H1 (cell line): Measurements from ENCODE around the gene SLC13A5. TPM values are rescaled to one million over a fixed set of nuclear protein-coding genes. Genes with fewer than 3 reads are reported as not detected.

ENCODE experiments used
- CTCF ChIA-PET: fragments of 300-600 bp; sonication (Branson Sonifier 250); formaldehyde crosslinking; loops from one replicate; lab custom pipeline; 2021; ENCODE audit not compliant: partially characterized antibody; lab: Charles Lee
- POLR2A ChIA-PET: fragments of 300-600 bp; sonication (Branson Sonifier 250); formaldehyde crosslinking; loops from one replicate; lab custom pipeline; 2021; ENCODE audit warnings: inconsistent platforms; ENCODE audit not compliant: partially characterized antibody; lab: Charles Lee
- DNase-seq, 2 experiments: peaks; one replicate each; pipeline versions ENCODE4 v3.0.0 to v3.0.0-alpha.2; 2010 to 2022; ENCODE audit warnings: low spot score in 2 of 2, low read depth in 1 of 2, mixed read lengths in 1 of 2
- FAIRE-seq: peaks from 2 replicates; lab custom pipeline; 2011; peaks lifted over from hg19 to GRCh38; lab: Jason Lieb, UNC
- H2AFZ ChIP-seq: 2 replicates; pipeline ENCODE4 v1.8.1; 2012; ENCODE audit warnings: low read length, inconsistent platforms
- H2AK5ac ChIP-seq: 2 replicates; pipeline ENCODE4 v1.6.1; 2013; ENCODE audit warnings: low read depth, low read length
- H2BK120ac ChIP-seq: replicated peaks from 2 replicates; pipeline ENCODE3; 2013; ENCODE audit warnings: low read depth, low read length, inconsistent platforms
- H2BK12ac ChIP-seq: 2 replicates; pipeline ENCODE4 v1.6.1; 2013; ENCODE audit warnings: low read depth, low read length
- H2BK15ac ChIP-seq: 2 replicates; pipeline ENCODE4 v1.6.1; 2013; ENCODE audit warnings: low read length
- H2BK20ac ChIP-seq: 2 replicates; pipeline ENCODE4 v1.6.1; 2013; ENCODE audit warnings: low read length
- H2BK5ac ChIP-seq: 2 replicates; pipeline ENCODE4 v1.6.1; 2013; ENCODE audit warnings: low read depth, low read length
- H3K14ac ChIP-seq: 2 replicates; pipeline ENCODE4 v1.6.1; 2013; ENCODE audit warnings: inconsistent platforms; ENCODE audit not compliant: insufficient read length
- H3K18ac ChIP-seq: 2 replicates; pipeline ENCODE4 v1.6.1; 2013; ENCODE audit warnings: low read length; ENCODE audit errors: extremely low read depth
- H3K23ac ChIP-seq: 2 replicates; pipeline ENCODE4 v1.6.1; 2013; ENCODE audit warnings: inconsistent platforms; ENCODE audit not compliant: insufficient read length
- H3K23me2 ChIP-seq: 2 replicates; pipeline ENCODE4 v1.6.1; 2013; ENCODE audit warnings: low read depth, low read length
- H3K27ac ChIP-seq: 2 replicates; pipeline ENCODE4 v1.6.1; 2011; ENCODE audit warnings: low read depth, low read length, inconsistent platforms
- H3K27me3 ChIP-seq, 4 experiments: replicated peaks in 1 of 4; 1 replicate in 1 of 4; 2 replicates in 3 of 4; pipeline versions ENCODE4 v1.6.1 to v1.8.1; 2011 to 2013; ENCODE audit warnings: low read length in 3 of 4, mild to moderate bottlenecking in 3 of 4, inconsistent platforms in 2 of 4, mixed read lengths in 2 of 4, moderate library complexity in 1 of 4; ENCODE audit not compliant: control insufficient read depth in 3 of 4, insufficient read depth in 3 of 4; ENCODE audit errors: extremely low read depth in 1 of 4
- H3K36me3 ChIP-seq, 4 experiments: 2 replicates each; pipeline versions ENCODE4 v1.6.1 to v1.8.1; 2011 to 2013; ENCODE audit warnings: mild to moderate bottlenecking in 4 of 4, low read length in 3 of 4, moderate library complexity in 2 of 4, control low read depth in 1 of 4, inconsistent platforms in 1 of 4; ENCODE audit not compliant: insufficient read depth in 4 of 4, control insufficient read depth in 2 of 4
- H3K4ac ChIP-seq: replicated peaks from 2 replicates; pipeline ENCODE3; 2013; ENCODE audit warnings: low read length, low read depth, mixed read lengths, inconsistent platforms; ENCODE audit not compliant: insufficient read length
- H3K4me1 ChIP-seq, 4 experiments: replicated peaks in 1 of 4; 1 replicate in 1 of 4; 2 replicates in 3 of 4; pipeline versions ENCODE4 v1.6.1 to v1.8.1; 2011 to 2013; ENCODE audit warnings: low read length in 3 of 4, inconsistent platforms in 2 of 4, mixed read lengths in 1 of 4; ENCODE audit not compliant: insufficient read depth in 4 of 4, control insufficient read depth in 3 of 4
- H3K4me2 ChIP-seq, 2 experiments: 2 replicates each; pipeline versions ENCODE4 v1.6.1 to v1.8.1; 2011 to 2013; ENCODE audit warnings: low read depth in 2 of 2, low read length in 2 of 2, control low read depth in 1 of 2, inconsistent platforms in 1 of 2, mild to moderate bottlenecking in 1 of 2; ENCODE audit not compliant: insufficient read depth in 1 of 2
- H3K4me3 ChIP-seq, 4 experiments: fragments of 200-600, 300-600 bp in 1 of 4; sonication (generic), shearing (Covaris generic), sonication (Bioruptor Twin) in 1 of 4; 2 replicates each; pipeline versions ENCODE4 v1.5.1 to v1.8.1; 2011 to 2016; ENCODE audit warnings: low read length in 4 of 4, low read depth in 3 of 4, control low read depth in 2 of 4, inconsistent platforms in 2 of 4, mild to moderate bottlenecking in 2 of 4, mixed read lengths in 1 of 4, moderate library complexity in 1 of 4; ENCODE audit not compliant: insufficient read depth in 2 of 4; ENCODE audit errors: extremely low read depth in 1 of 4
- H3K56ac ChIP-seq: replicated peaks from 2 replicates; pipeline ENCODE3; 2013; ENCODE audit warnings: low read depth, mild to moderate bottlenecking, mixed read lengths, low read length, inconsistent platforms; ENCODE audit not compliant: insufficient read length
- H3K79me1 ChIP-seq: 2 replicates; pipeline ENCODE4 v1.6.1; 2013; ENCODE audit warnings: low read depth, low read length, control low read depth
- H3K79me2 ChIP-seq, 2 experiments: 2 replicates each; pipeline versions ENCODE4 v1.6.1 to v1.8.1; 2012 to 2013; ENCODE audit warnings: low read length in 2 of 2, mild to moderate bottlenecking in 2 of 2, inconsistent platforms in 1 of 2; ENCODE audit not compliant: insufficient read depth in 2 of 2, control insufficient read depth in 1 of 2
- H3K9ac ChIP-seq, 4 experiments: replicated peaks in 1 of 4; 1 replicate in 1 of 4; 2 replicates in 3 of 4; pipeline versions ENCODE4 v1.6.1 to v1.8.1; 2011 to 2013; ENCODE audit warnings: low read depth in 3 of 4, low read length in 3 of 4, control low read depth in 2 of 4, mild to moderate bottlenecking in 2 of 4, moderate library complexity in 2 of 4, inconsistent platforms in 1 of 4; ENCODE audit errors: extremely low read depth in 1 of 4
- H3K9me3 ChIP-seq, 2 experiments: 2 replicates each; pipeline versions ENCODE4 v1.6.1 to v1.8.1; 2012 to 2013; ENCODE audit warnings: mild to moderate bottlenecking in 2 of 2, moderate library complexity in 2 of 2, control low read depth in 1 of 2, inconsistent platforms in 1 of 2, low read depth in 1 of 2, low read length in 1 of 2, mixed read lengths in 1 of 2; ENCODE audit not compliant: insufficient read depth in 2 of 2
- H4K20me1 ChIP-seq, 2 experiments: replicated peaks in 1 of 2; 2 replicates each; pipeline versions ENCODE3 to v1.8.1; 2011 to 2013; ENCODE audit warnings: inconsistent platforms in 2 of 2, low read length in 2 of 2, mild to moderate bottlenecking in 1 of 2; ENCODE audit not compliant: insufficient read depth in 2 of 2, control insufficient read depth in 1 of 2
- H4K5ac ChIP-seq: 2 replicates; pipeline ENCODE4 v1.6.1; 2013; ENCODE audit warnings: low read length, low read depth, mixed read lengths, inconsistent platforms; ENCODE audit not compliant: insufficient read length
- H4K8ac ChIP-seq: 2 replicates; pipeline ENCODE4 v1.8.0; 2013; ENCODE audit warnings: mild to moderate bottlenecking, moderate library complexity, low read length, inconsistent platforms; ENCODE audit not compliant: insufficient read depth; ENCODE audit errors: extremely low read depth
- H4K91ac ChIP-seq: replicated peaks from 2 replicates; pipeline ENCODE3; 2013; ENCODE audit warnings: low read length, mixed read lengths, inconsistent platforms; ENCODE audit not compliant: insufficient read length
- CREB1 ChIP-seq: IDR thresholded peaks from 2 replicates; pipeline ENCODE4 v1.6.1; 2012; ENCODE audit warnings: inconsistent platforms
- USF2 ChIP-seq: IDR thresholded peaks from 2 replicates; pipeline ENCODE4 v1.6.1; 2011; ENCODE audit warnings: low read length, improper control_type of control experiment
- WGBS, 2 experiments: shearing (Covaris generic) in 1 of 2; methylation state at CpG; one replicate each; pipeline versions ENCODE4 v1.1.6 to v1.1.7; 2013 to 2015; ENCODE audit warnings: low lambda C conversion rate in 2 of 2, mixed read lengths in 2 of 2, inconsistent platforms in 1 of 2, low coverage in 1 of 2, missing lambda C conversion rate in 1 of 2; ENCODE audit not compliant: insufficient replicate concordance in 2 of 2, insufficient coverage in 1 of 2, insufficient read length in 1 of 2; ENCODE audit errors: extremely low coverage in 1 of 2, missing lambda C conversion rate in 1 of 2; 5-methylcytosine and 5-hydroxymethylcytosine counted together
- polyA plus RNA-seq, 7 experiments: library from polyadenylated mRNA; depleted of rRNA in 3 of 7; stranded (reverse) in 5 of 7; unstranded in 2 of 7; fragments of >200 nt in 5 of 7; fragments of 200-250 nt in 2 of 7; gene quantifications; 1 replicate in 5 of 7; 2 replicates in 1 of 7; 4 replicates in 1 of 7; pipeline versions ENCODE4 v1.2.1 to v1.2.3, GENCODE V29; 2011 to 2013; ENCODE audit warnings: missing spikeins in 2 of 7, mixed read lengths in 2 of 7
- total RNA-seq: library from RNA; stranded (reverse); fragmentation: NEBNext Ultra II Directional; extraction: Animal tissue kit (Norgen Biotek cat#: 25700); gene quantifications from 2 replicates; pipeline ENCODE4 v1.2.1, GENCODE V29; 2021
- TF ChIP-seq, protein P1 (sequence below): IDR thresholded peaks from 2 replicates; pipeline ENCODE4 v1.6.1; 2012; ENCODE audit warnings: low read length, inconsistent platforms

The SLC13A5 gene
- total and polyA plus RNA-seq, 2 of the 8 experiments (the other 6 are each of a cell fraction or from before 2014, with no cell fraction given) = 2.1 to 2.6 TPM

DNA sequence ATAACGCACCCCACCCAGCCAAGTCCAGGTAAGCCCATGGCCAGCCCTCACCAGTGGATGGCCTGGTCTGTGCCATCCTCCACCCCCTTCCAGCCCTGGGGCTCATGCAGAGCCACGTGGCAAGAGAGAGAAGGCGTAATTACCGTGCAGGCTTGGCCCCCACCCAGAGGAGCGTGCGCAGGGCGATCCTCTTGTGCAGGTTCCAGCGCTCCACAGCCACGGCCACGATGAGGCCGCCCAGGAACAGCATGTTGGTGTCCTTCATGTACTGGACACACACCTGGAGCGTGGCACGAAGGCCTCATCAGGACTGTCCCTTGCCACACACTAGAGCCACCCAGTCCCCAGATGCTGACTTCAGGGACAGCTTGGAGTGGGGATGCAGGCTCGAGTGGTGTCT, 6.7 kb downstream of the SLC13A5 start:
- H3K4me1 ChIP-seq = peaks cover 0 to 2% (median 1%) of the 10 kb centered on the region in 4 experiments; a peak in 2 of 7 replicates
- no peak overlapping the region for H4K5ac ChIP-seq
- no peaks in the 10 kb centered on the region for H4K20me1 ChIP-seq
- no peak overlapping the region for H3K56ac ChIP-seq
- no peak overlapping the region for H3K27ac ChIP-seq
- no peaks in the 10 kb centered on the region for H3K9me3 ChIP-seq
- no peaks in the 10 kb centered on the region; the same call in 1 of the 2 replicates for H3K79me1 ChIP-seq
- 96% methylated on average over 9 of the region's 14 CpGs; no CpG with 5 or more reads in 1 of the 2 experiments for WGBS, 2 experiments
- TF ChIP-seq, protein P1, sequence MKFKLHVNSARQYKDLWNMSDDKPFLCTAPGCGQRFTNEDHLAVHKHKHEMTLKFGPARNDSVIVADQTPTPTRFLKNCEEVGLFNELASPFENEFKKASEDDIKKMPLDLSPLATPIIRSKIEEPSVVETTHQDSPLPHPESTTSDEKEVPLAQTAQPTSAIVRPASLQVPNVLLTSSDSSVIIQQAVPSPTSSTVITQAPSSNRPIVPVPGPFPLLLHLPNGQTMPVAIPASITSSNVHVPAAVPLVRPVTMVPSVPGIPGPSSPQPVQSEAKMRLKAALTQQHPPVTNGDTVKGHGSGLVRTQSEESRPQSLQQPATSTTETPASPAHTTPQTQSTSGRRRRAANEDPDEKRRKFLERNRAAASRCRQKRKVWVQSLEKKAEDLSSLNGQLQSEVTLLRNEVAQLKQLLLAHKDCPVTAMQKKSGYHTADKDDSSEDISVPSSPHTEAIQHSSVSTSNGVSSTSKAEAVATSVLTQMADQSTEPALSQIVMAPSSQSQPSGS = no peak
- no peak for TF ChIP-seq USF2
- TF ChIP-seq CREB1 = no peak
- no peaks in the 10 kb centered on the region for H3K36me3 ChIP-seq
- peaks cover 0 to 1% (median under 1%) of the 10 kb centered on the region in 4 experiments; a peak in 3 of 7 replicates for H3K27me3 ChIP-seq
- H3K18ac ChIP-seq = no peak overlapping the region
- H3K9ac ChIP-seq = no peak overlapping the region
- no peaks in the 10 kb centered on the region for H3K79me2 ChIP-seq
- no peak overlapping the region for H2BK5ac ChIP-seq
- DNase-seq (no peak), FAIRE-seq (no peak)
- no peak overlapping the region for H2AFZ ChIP-seq
- H2BK12ac ChIP-seq = no peak overlapping the region
- H3K23ac ChIP-seq = no peak overlapping the region
- H2BK15ac ChIP-seq = no peak overlapping the region
- no peak overlapping the region for H4K91ac ChIP-seq
- no peak overlapping the region for H3K4me3 ChIP-seq
- H2BK20ac ChIP-seq = no peak overlapping the region
- no peak overlapping the region for H2AK5ac ChIP-seq
- H3K14ac ChIP-seq = no peak overlapping the region
- peak overlapping the region; percentile 35 for H3K4ac ChIP-seq
- ChIA-PET POLR2A (no interaction called here), CTCF (interaction anchor here (1.1 to 2.4 kb wide), 4 partner anchors 27 to 147 kb away, joined by 3 to 11 read pairs (median 4); no protein-coding TSS in a partner anchor)
- H3K23me2 ChIP-seq = peaks cover 3% of the 10 kb centered on the region; the same call in 1 of the 2 replicates
- no peak overlapping the region for H4K8ac ChIP-seq
- H2BK120ac ChIP-seq = no peak overlapping the region
- H3K4me2 ChIP-seq = no peak overlapping the region
